A172 (cell line): ENCODE measurements around the gene KARS1. TPM values are rescaled to one million over a fixed set of nuclear protein-coding genes. Genes with fewer than 3 reads are reported as not detected.

Experiments
- DNase-seq: peaks from one replicate; pipeline ENCODE4 v3.0.0-alpha.2; 2015; ENCODE audit warnings: low spot score
- total RNA-seq: library from RNA; depleted of rRNA; stranded (reverse); fragments of >200 nt; shearing (Covaris generic); gene quantifications from 2 replicates; pipeline ENCODE4 v1.2.3, GENCODE V29; 2014; rRNA removed

The KARS1 gene
- total RNA-seq, 1 experiment from 2014 or later = 245 TPM

DNA sequence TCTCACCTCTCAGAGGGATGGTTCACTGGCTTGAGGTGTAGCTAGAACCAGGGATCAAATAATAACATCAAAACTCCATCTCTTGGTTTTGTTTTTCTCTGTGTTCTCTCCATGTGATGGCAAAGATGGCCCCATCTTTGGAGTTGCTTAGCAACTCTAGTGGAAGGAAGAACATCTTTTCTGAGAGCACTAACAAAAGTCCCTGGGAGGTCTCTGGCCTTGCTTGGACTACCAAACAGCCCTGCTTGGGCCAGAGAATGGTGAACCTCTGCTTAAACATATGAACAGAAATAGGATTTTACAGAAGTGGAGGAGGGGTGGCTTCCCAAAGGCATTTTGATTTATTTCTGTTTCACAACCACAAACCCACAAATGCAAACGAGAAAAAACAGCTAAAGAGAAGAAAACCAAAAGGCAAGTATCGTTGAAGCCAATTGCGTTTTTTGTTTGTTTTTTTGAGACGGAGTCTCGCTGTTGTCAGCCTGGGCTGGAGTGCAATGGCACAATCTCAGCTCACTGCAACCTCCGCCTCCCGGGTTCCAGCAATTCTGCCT, 68.1 kb downstream of the KARS1 start:
- DNase-seq = no peak

DNA sequence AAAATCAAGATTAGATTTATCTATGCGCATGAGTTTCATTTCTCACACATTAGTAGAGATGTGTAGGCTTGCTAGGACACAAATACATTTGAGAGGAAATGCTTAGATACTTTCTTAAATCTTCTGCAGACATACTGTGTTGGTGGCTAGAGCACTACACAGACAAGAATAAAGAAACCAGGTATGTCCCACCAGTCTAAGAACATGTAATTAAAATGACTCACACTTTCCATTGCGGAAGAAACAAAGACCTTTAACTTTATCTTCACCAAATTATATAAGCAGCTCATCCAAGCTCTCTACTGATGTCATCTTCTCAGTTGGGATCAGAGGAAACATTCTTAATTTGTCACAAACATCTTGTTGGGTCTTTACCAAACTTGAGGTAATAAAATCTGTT, 68.7 kb downstream of the KARS1 start:
- DNase-seq = no peak

DNA sequence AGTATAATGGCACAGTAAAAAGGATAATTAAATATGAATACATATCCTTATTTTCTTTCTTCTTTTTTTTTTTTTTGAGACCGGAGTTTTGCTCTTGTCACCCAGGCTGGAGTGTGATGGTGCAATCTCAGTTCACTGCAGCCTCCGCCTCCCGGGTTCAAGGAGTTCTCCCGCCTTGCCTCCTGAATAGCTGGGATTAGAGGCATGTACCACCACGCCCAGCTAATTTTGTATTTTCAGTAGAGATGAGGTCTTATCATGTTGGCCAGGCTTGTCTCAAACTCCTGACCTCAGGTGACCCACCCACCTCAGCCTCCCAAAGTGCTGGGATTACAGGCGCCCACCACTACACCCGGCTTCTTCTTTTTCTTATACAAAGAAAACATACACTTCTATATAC, 69.3 kb downstream of the KARS1 start:
- DNase-seq = no peak

Other genes with a start within 250 kb of the KARS1 start
- 45.0 and 54.0 TPM in 2 replicates for gene CFDP1, start 214.2 kb downstream of the KARS1 start, total RNA-seq
- gene TMEM170A, start 183.0 kb downstream of the KARS1 start, total RNA-seq = 9.7 and 19.9 TPM in 2 replicates
- not detected in 2 replicates for gene CHST6, start 152.2 kb downstream of the KARS1 start, total RNA-seq
- not detected in 2 replicates for gene CHST5, start 111.6 kb downstream of the KARS1 start, total RNA-seq
- 13.7 and 16.8 TPM in 2 replicates for gene TMEM231, start 91.4 kb downstream of the KARS1 start, total RNA-seq
- gene GABARAPL2, start 81.3 kb downstream of the KARS1 start, total RNA-seq = 98.1 and 115 TPM in 2 replicates
- 95.5 and 117 TPM in 2 replicates for gene ADAT1, start 24.4 kb downstream of the KARS1 start, total RNA-seq
- gene TERF2IP, start 108 bp upstream of the KARS1 start, total RNA-seq = 74.8 and 81.3 TPM in 2 replicates
- gene CPHXL2, start 29.3 kb upstream of the KARS1 start, total RNA-seq = not detected in 2 replicates
- gene DUXB, start 53.8 kb upstream of the KARS1 start, total RNA-seq = not detected in 2 replicates
- not detected in 2 replicates for gene CPHXL, start 78.8 kb upstream of the KARS1 start, total RNA-seq